Hepatocyte (in vitro differentiated cells): ENCODE results near the gene LIX1. TPM values are rescaled to one million over a fixed set of nuclear protein-coding genes. Genes with fewer than 3 reads are reported as not detected.
A peak's percentile ranks its signal among the peaks of the same experiment; 100 is the strongest.

ENCODE experiments used
- DNase-seq: peaks from one replicate; pipeline ENCODE4 v3.0.0-alpha.2; 2016; ENCODE audit warnings: low spot score
- H2AFZ ChIP-seq: fragments of 200-600 bp; sonication (generic); 2 replicates; pipeline ENCODE4 v1.6.0; 2016; ENCODE audit warnings: antibody characterized with exemption, mild to moderate bottlenecking
- H3K27ac ChIP-seq: fragments of 200-600 bp; sonication (generic); 2 replicates; pipeline ENCODE4 v1.5.1; 2016; ENCODE audit warnings: mild to moderate bottlenecking
- H3K27me3 ChIP-seq: fragments of 200-600 bp; sonication (generic); 2 replicates; pipeline ENCODE4 v1.6.1; 2016
- H3K36me3 ChIP-seq: fragments of 200-600 bp; sonication (generic); replicated peaks from 2 replicates; pipeline ENCODE4 v1.5.1; 2016; ENCODE audit warnings: low read depth; ENCODE audit not compliant: insufficient read depth
- H3K4me1 ChIP-seq: fragments of 200-600 bp; sonication (generic); 2 replicates; pipeline ENCODE4 v1.5.1; 2016; ENCODE audit warnings: mild to moderate bottlenecking, moderate library complexity; ENCODE audit not compliant: insufficient read depth
- H3K4me2 ChIP-seq: fragments of 200-600 bp; sonication (generic); 2 replicates; pipeline ENCODE4 v1.6.0; 2016
- H3K4me3 ChIP-seq: fragments of 200-600 bp; sonication (generic); 2 replicates; pipeline ENCODE4 v1.5.1; 2016; ENCODE audit warnings: mild to moderate bottlenecking
- H3K79me2 ChIP-seq: fragments of 200-600 bp; sonication (generic); 2 replicates; pipeline ENCODE4 v1.6.0; 2017; ENCODE audit warnings: mild to moderate bottlenecking
- H3K9me2 ChIP-seq: fragments of 200-600 bp; sonication (generic); replicated peaks from 2 replicates; pipeline ENCODE4 v1.6.0; 2017; ENCODE audit warnings: mild to moderate bottlenecking; ENCODE audit not compliant: insufficient read depth
- H3K9me3 ChIP-seq: fragments of 200-600 bp; sonication (generic); 2 replicates; pipeline ENCODE4 v1.5.1; 2016; ENCODE audit warnings: low read depth, mild to moderate bottlenecking
- H4K20me1 ChIP-seq: fragments of 200-600 bp; sonication (generic); 2 replicates; pipeline ENCODE4 v1.6.0; 2016; ENCODE audit warnings: mild to moderate bottlenecking; ENCODE audit not compliant: insufficient read depth, poor library complexity, severe bottlenecking
- CTCF ChIP-seq: fragments of 200-600 bp; sonication (generic); IDR thresholded peaks from 2 replicates; pipeline ENCODE4 v1.5.1; 2016; ENCODE audit warnings: antibody characterized with exemption, mild to moderate bottlenecking; ENCODE audit not compliant: poor library complexity
- EZH2 ChIP-seq: fragments of 200-600 bp; sonication (generic); IDR thresholded peaks from 2 replicates; pipeline ENCODE4 v1.6.1; 2016; ENCODE audit warnings: antibody characterized with exemption, mild to moderate bottlenecking, borderline replicate concordance
- EZH2phosphoT487 ChIP-seq: fragments of 200-600 bp; sonication (generic); IDR thresholded peaks from one replicate; pipeline ENCODE4 v1.6.1; 2018; ENCODE audit warnings: antibody characterized with exemption, mild to moderate bottlenecking, low read depth, moderate library complexity; ENCODE audit not compliant: unreplicated experiment, severe bottlenecking
- WGBS: methylation state at CpG from one replicate; pipeline ENCODE4 v1.1.6; 2016; ENCODE audit warnings: low lambda C conversion rate; ENCODE audit errors: missing lambda C conversion rate; 5-methylcytosine and 5-hydroxymethylcytosine counted together
- polyA plus RNA-seq: library from polyadenylated mRNA; unstranded; fragments of >200 nt; fragmentation: Nextera tagmentation; extraction: Ambion mirVana; gene quantifications from 2 replicates; pipeline ENCODE4 v1.2.1, GENCODE V29; 2016
- total RNA-seq: library from RNA; depleted of rRNA; stranded (reverse); fragments of >200 nt; gene quantifications from 2 replicates; pipeline ENCODE4 v1.2.3, GENCODE V29; 2014

Gene LIX1
- total and polyA plus RNA-seq, 2 experiments from 2014 or later = 4.3 to 6.2 TPM

DNA sequence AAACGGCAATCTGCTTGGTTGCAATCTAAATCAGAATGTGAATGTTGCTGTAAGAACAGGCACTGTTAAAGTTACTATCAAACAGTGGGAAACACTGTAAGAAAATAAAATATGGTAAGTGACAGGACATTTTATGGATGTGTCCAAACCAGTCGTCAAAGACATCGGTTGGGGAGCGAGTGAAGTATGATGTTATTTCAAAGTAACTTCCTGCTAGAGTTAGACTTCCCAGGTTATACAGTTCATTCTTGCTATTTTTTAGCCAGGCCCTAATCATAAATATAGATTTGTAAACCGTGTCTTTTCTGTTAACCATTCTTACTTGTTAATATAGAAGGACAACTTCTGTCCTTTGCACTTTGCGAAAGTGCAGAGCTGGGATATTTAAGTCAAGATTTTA lies 30.2 kb downstream of the LIX1 start:
- H3K79me2 ChIP-seq = no peaks in the 10 kb centered on the region
- H2AFZ ChIP-seq = no peak overlapping the region
- peak overlapping the region; percentile 36 for H3K4me2 ChIP-seq
- H3K36me3 ChIP-seq = no peaks in the 10 kb centered on the region
- H3K4me3 ChIP-seq = no peak overlapping the region
- DNase-seq = no peak
- no peaks in the 10 kb centered on the region for H3K27me3 ChIP-seq
- no peaks in the 10 kb centered on the region for H4K20me1 ChIP-seq
- H3K4me1 ChIP-seq = peaks cover 19% of the 10 kb centered on the region
- no peaks in the 10 kb centered on the region for H3K9me3 ChIP-seq
- 50% methylated on average over 6 of the region's 6 CpGs for WGBS
- H3K9me2 ChIP-seq = no peaks in the 10 kb centered on the region
- TF ChIP-seq CTCF (no peak), EZH2 (no peak), EZH2phosphoT487 (no peak)
- H3K27ac ChIP-seq = peak overlapping the region; percentile 12

DNA sequence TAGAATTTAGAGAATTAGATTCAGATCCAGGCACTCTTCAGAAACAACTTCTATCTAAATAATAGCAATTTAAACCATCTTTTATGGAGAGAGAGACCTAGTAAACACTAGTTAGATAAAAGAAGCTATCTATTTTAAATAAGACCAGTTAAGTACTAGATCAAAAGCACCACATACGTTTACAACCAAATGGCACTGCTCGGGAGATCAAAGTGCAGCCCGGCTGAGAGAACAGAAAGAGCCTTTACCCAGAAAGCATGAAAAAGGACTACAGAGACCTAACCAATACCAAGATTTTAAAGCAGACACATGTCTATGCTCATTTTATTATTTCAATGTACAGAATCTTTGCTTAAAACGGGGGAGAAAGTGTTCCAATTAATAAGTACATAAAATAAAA lies 30.8 kb downstream of the LIX1 start:
- Histone ChIP-seq H3K36me3 (no peaks in the 10 kb centered on the region), H3K27ac (peak overlapping the region; percentile 12), H2AFZ (no peak overlapping the region), H3K4me3 (no peak overlapping the region), H3K4me2 (peak overlapping the region; percentile 36), H4K20me1 (no peaks in the 10 kb centered on the region), H3K9me2 (no peaks in the 10 kb centered on the region), H3K27me3 (no peaks in the 10 kb centered on the region), H3K79me2 (no peaks in the 10 kb centered on the region), H3K4me1 (peaks cover 20% of the 10 kb centered on the region), H3K9me3 (no peaks in the 10 kb centered on the region)
- TF ChIP-seq EZH2 = no peak
- no peak for TF ChIP-seq EZH2phosphoT487
- no peak for TF ChIP-seq CTCF
- DNase-seq = peak; percentile 48
- WGBS = 5% methylated on average over 4 of the region's 4 CpGs

DNA sequence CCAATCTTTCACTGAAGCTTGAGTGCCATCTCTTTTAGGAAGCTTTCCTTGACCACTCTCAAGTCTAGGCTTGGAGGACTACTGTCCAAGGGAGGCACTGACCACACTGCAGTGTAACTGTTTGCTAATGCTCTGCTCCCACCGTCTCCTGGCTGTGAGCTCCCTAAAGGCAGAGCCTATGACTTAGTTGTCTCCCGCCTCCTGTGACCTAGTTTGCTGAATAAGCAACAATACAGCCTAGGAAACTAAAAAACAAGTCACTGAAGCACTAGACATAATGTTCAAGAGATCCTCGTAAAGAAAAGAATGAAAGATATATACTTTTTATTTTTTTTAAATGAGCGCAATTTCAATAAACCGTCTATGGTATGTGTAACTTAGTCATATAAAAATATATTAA lies 31.4 kb downstream of the LIX1 start:
- Histone ChIP-seq H3K4me2 (peak overlapping the region; percentile 36), H3K9me2 (no peaks in the 10 kb centered on the region), H3K79me2 (no peaks in the 10 kb centered on the region), H3K27me3 (no peaks in the 10 kb centered on the region), H2AFZ (no peak overlapping the region), H3K9me3 (no peaks in the 10 kb centered on the region), H3K4me1 (peaks cover 23% of the 10 kb centered on the region), H3K27ac (peak overlapping the region; percentile 19), H3K4me3 (no peak overlapping the region), H4K20me1 (no peaks in the 10 kb centered on the region), H3K36me3 (no peaks in the 10 kb centered on the region)
- DNase-seq = no peak
- WGBS = 42% methylated on average over 5 of the region's 5 CpGs
- TF ChIP-seq CTCF (no peak), EZH2phosphoT487 (no peak), EZH2 (no peak)

GRCh38 chr5:97107318-97107717 lies 35.1 kb downstream of the LIX1 start:
- H3K4me2 ChIP-seq = no peak overlapping the region
- no peaks in the 10 kb centered on the region for H4K20me1 ChIP-seq
- no peaks in the 10 kb centered on the region for H3K9me3 ChIP-seq
- H2AFZ ChIP-seq = no peak overlapping the region
- DNase-seq = no peak
- H3K79me2 ChIP-seq = no peaks in the 10 kb centered on the region
- H3K4me1 ChIP-seq = peaks cover 28% of the 10 kb centered on the region
- no peaks in the 10 kb centered on the region for H3K9me2 ChIP-seq
- 91% methylated on average over 7 of the region's 7 CpGs for WGBS
- no peak for TF ChIP-seq EZH2
- TF ChIP-seq EZH2phosphoT487 = no peak
- TF ChIP-seq CTCF = no peak
- no peaks in the 10 kb centered on the region for H3K27me3 ChIP-seq
- no peak overlapping the region for H3K4me3 ChIP-seq
- no peak overlapping the region for H3K27ac ChIP-seq
- H3K36me3 ChIP-seq = no peaks in the 10 kb centered on the region
